OCI-M1 (cell line): Measurements from ENCODE around the gene EEF1A1.
"Not testable (repeated sequence)": the region's sequence is repeated elsewhere in the genome, so short reads cannot be mapped to it uniquely, and the experiment has no call there.

Experiments used
- DNase-seq: peaks from one replicate; lab custom pipeline; 2025; lab: John Stamatoyannopoulos, UW

Gene EEF1A1

DNA sequence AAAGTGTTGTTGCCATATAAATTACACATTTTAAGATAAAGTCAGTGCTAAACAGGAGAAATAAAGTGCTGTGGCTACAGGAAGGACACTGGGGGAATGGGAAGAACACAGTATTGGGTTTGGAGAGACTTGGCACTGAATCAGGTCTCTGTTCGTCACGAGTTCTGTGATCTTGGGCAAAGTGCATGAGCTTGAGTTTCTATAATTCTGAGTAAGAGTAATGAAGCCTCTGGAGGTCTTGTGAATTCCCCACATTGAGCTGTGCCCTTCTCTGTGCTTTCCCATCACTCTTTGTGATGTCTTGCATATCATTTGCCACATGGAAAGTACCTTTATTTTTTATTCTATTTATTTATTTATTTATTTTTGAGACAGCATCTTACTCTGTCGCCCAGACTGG is 16.8 kb upstream of the EEF1A1 start:
- DNase-seq: no peak

DNA sequence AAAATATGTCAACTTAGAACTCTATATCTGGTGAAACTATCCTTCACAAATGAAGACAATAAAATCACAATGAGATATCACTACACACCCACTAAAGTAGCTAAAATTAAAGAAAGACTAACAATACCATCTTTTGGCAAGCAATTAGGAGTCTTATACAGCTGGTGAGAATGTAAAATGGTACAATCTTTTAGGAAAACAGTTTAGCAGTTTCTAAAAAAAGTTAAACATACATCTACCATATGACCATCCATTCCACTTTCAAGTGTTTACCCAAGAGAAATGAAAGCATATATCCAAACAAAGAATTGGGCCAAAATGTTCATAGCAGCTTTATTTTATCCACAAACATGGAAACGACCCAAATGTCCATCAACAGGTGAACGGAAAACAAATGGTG is 13.8 kb upstream of the EEF1A1 start:
- no peak for DNase-seq

DNA sequence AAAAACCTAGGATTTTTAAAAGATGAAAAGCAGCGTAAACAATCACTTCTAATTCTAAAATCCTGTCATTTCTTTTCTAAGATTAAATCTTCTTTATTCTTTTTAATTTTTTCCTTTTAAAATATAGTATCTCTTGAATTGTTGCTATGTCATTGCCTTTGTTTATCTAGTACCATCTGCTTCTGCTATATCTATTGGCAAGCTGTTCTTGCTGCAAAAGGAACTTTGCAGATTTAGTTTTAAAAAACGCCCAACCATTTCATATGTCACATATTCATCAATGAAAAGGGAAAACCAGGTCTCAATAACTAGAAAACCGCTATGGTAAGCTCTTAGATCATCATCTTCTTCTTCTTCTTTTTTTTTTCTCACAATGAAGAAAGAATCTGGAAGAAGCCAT is 11.5 kb upstream of the EEF1A1 start:
- no peak for DNase-seq

DNA sequence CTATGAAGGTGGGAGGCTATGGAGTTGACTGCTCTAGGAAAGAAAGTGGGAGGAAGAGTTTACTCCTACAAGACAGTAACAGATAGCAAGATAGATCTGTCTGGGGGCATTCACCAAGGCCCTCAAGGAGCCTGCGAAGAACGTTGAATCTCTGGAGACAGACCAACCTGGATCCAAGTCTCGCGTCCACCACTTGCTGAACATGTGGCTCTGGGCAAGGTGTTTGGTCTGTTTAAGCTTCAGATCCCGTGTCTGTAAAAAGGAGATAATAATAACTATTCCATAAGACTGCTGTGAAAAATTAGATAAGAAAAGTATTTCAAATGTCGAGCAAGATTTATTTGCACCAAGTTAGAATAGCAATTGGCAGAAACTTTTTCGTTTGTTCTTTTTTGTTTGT is 8.1 kb upstream of the EEF1A1 start:
- peak; percentile 85 for DNase-seq

DNA sequence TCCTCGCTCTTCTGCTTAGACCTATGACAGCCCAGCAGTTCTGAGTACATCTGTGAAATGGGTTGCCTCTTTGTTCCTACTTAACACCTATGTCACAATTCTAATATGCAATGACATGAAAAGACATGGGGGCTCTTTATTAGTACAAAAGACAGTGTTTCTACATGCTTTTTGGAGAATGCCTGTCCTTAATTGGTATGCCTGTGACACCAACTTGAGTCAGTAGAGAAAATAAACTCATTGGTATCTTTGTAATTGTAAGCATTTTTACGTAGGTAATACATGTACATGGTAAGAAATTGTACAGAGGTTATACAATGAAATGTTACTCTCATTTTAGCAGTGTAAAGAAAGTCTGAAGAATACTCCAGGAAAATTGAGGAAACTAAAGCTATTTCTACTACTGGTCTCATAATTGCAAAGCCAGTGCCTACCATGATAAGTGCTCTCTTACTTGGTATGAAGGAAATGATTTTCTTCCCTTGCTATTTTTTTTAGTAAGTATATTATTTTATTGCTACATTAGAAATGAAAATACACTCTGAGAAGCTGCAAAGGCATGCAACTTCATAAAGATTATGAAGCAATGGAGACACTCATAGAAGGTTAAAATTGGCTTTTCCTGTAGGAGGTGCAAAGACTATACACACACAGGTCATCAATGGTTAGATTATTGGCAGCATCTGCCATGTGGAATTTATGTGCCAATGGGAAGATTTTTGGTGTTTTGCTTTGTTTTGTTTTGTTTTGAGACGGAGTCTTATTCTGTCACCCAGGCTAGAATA is 4.9 kb upstream of the EEF1A1 start:
- DNase-seq: no peak

DNA sequence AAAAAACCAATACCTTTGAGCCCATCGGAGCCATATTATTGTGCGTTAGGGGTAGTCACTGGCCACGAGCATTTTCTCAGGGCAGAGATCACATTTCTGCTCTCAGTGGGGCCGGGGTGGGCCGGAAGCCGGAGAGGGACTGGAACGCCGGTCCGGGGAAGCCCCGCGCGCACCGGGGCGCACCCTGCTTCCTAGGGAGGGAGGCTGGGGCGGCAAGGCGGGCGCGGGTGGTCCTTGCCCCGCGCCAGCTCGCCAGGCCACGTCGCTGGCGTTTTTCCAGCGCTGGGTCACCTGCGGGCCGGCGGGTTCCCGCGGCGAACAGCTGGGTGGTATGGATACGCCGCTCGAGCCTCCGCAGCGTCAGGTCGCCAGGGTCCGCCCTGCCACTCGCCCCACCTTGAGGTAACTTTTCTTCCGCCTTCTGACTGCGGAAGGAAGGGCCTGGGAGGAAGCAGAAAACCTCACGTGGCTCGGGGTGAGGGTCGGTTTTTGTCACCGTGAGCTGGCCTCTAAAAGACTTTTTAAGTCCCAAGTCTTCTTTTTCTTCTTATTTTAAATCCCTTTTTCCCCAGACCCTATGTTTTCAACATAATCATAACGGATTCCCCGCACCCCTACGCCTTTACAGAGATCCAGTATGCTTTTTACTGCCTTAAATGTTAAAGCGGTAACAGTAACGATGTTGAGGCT is 2.7 kb upstream of the EEF1A1 start:
- DNase-seq: peak; percentile 93

DNA sequence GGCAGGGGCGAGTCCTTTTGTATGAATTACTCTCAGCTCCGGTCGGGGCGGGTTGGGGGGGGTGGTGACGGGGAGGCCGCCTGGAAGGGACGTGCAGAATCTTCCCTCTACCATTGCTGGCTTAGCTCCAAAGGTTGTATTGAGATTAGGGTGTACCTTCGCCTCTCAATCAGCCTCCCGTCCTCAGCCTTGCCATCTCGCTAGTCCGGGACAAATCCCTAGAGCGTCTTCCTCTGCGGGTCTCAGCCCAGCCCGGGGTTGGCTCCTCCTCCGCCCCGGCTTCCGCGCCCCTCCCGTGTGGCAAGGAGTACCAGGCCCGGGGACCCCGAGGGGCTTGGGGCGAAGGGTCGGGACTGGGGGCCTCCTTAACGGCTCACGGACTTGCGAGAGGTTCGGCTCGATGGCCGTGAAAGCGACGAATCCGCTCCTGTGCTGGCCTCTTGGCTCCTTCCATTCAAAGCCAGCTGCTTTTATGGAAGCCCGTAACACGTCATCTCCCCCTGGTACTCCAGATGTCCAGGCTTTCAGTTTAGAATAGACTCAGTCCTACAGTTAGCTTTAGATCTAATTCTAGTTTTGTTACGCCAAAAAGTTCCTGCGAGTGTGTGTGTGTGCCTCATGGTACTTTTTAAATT is 636 bp upstream of the EEF1A1 start:
- DNase-seq: peak; percentile 94

DNA sequence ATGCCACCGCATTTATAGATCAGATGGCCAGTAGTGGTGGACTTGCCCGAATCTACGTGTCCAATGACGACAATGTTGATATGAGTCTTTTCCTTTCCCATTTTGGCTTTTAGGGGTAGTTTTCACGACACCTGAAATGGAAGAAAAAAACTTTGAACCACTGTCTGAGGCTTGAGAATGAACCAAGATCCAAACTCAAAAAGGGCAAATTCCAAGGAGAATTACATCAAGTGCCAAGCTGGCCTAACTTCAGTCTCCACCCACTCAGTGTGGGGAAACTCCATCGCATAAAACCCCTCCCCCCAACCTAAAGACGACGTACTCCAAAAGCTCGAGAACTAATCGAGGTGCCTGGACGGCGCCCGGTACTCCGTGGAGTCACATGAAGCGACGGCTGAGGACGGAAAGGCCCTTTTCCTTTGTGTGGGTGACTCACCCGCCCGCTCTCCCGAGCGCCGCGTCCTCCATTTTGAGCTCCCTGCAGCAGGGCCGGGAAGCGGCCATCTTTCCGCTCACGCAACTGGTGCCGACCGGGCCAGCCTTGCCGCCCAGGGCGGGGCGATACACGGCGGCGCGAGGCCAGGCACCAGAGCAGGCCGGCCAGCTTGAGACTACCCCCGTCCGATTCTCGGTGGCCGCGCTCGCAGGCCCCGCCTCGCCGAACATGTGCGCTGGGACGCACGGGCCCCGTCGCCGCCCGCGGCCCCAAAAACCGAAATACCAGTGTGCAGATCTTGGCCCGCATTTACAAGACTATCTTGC is 725 bp downstream of the EEF1A1 start:
- peak; percentile 69 for DNase-seq

DNA sequence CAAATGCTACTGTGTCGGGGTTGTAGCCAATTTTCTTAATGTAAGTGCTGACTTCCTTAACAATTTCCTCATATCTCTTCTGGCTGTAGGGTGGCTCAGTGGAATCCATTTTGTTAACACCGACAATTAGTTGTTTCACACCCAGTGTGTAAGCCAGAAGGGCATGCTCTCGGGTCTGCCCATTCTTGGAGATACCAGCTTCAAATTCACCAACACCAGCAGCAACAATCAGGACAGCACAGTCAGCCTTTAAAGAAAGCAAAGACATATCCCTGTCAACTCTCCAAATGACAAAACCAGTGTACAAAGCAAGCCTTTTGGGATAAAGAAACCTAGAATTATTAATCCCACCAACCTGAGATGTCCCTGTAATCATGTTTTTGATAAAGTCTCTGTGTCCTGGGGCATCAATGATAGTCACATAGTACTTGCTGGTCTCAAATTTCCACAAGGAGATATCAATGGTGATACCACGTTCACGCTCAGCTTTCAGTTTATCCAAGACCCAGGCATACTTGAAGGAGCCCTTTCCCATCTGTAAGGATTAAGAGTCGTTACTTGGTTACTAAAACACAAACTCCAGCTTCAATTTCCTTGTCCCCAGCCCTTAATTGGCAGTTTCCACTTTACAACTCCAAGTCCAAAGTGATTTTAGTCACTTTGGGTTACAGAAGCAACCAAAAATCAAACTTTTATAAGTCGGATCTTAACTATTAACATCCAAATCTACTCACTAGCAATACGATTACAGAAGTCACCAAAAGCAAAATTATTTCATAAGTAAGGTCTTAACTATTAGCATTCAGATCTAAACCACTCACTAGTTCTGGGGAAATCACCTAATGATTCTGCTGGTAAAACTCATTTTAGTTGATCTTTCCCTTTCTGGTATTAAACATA is 1.6 kb downstream of the EEF1A1 start:
- not testable (repeated sequence) for DNase-seq

DNA sequence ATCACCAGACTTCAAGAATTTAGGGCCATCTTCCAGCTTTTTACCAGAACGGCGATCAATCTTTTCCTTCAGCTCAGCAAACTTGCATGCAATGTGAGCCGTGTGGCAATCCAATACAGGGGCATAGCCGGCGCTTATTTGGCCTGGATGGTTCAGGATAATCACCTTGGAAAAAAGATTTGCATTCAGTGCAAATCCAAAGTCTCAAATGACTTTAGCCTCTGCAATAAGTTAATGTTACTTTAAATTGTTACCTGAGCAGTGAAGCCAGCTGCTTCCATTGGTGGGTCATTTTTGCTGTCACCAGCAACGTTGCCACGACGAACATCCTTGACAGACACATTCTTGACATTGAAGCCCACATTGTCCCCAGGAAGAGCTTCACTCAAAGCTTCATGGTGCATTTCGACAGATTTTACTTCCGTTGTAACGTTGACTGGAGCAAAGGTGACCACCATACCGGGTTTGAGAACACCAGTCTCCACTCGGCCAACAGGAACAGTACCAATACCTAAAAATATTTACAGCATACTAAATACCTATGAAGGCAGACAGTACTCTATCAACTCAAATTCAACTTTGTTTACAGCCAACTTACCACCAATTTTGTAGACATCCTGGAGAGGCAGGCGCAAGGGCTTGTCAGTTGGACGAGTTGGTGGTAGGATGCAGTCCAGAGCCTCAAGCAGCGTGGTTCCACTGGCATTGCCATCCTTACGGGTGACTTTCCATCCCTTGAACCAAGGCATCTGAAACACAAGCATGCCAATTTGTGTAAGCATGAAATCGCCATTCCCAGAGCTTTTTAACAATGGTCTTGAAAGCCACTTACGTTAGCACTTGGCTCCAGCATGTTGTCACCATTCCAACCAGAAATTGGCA is 2.5 kb downstream of the EEF1A1 start:
- DNase-seq: not testable (repeated sequence)

DNA sequence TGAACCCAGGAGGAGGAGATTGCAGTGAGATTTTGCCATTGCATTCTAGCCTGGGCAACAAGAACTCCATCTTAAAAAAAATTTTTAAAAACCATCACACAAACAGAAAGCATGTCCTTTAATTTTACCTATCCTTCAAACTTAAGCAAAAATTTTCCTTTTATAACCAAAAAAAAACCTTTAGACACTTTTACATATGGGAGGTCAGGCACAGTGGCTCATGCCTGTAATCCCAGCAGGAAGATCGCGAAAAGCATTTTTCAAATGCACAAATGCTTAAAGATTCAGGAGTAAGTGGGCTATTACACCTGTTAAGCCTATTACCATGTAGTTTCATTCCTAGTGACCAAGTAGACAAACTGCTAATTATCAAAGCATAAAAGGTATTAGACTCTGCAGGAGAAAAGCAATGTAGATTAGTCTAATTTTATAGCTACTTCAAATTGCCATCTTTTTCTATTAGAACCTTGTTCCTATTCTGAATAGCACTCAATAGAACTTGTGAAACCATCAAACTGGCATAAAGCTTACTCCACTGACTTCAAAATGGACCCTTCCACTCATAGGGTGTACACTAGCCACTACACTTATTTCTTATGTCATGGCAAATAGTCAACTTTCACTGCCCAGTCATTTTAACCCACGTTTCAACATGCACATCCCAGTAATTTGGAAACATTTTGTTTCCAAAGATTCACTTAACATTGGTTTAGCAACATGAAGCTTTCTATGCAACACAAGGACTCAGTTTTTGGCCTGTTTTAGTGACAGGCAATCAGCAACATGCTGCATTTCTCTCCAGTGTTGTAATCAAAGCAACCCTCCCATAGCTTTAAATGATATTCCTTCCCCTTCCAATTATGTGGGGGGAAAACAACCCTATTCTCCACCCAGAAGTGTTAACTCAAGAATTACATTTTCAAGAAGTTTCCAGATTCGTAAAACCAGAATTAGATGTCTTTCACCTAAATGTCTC is 4.0 kb downstream of the EEF1A1 start:
- DNase-seq: peak; percentile 64

DNA sequence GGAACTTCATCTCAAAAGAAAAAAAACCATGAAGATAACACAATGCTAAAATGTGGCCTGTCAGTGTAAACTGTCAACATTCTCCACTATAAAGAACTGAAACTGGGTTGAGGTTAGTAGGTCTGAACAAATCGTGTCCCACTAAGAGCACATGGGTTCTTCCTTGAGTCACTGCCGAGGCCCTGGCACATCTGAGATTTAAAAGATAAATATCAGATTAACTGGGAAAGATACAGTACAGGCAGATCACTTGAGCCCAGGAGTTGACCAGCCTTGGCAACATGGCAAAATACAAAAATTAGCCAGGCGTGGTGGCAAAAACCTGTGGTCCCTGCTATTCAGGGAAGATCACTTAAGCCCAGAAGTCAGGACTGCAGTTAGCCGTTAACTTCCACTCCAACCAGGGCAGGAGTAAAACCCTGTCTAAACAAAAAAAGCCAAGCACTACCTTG is 5.6 kb downstream of the EEF1A1 start:
- DNase-seq: no peak

DNA sequence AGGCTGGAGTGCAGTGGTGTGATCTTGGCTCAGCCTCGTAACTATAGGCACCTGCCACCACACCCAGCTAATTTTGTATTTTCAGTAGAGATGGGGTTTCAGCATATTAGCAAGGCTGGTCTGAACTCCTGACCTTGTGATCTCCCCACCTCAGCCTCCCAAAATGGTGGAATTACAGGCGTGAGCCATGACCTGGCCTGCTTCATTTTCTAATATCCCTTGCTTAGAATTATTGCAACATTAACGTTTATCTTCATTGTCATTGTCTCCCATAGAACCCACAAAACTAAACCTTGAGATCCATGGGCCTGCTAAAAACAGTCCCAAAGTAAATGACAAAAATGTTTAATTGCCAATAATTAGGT is 6.1 kb downstream of the EEF1A1 start:
- peak; percentile 57 for DNase-seq

DNA sequence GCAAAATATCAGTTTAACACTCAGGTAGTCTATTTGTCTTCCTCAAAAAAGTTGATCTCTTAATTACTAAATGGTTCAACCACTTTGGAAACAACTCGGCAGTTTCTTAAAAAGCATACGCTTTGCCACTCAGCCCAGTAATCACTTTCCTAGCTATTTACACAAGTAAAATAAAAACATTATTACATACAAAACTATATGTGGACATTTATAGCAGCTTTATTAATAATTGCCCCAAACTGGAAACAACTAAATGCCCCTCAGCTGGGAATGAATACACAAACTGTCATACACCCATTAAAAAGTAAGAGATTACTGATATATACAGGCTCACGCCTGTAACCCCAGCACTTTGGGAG is 7.4 kb downstream of the EEF1A1 start:
- DNase-seq: no peak

DNA sequence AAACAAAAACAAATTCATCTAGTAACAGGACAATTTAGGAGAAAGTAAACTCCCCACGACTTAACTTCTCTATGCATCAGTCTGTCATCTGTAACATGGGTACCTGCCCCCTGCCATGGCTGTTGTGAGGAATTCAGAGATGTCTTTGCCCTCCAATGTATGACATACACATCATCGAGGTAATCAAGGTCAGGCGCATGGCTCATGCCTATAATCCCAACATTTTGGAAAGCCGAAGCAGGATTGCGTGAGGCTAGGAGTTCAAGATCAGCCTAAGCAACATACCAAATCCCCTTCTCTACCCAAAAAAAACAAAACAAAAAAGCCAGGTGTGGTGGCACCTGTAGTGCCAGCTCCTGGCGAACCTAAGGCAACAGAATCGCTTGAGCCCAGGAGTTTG is 9.0 kb downstream of the EEF1A1 start:
- DNase-seq: no peak

DNA sequence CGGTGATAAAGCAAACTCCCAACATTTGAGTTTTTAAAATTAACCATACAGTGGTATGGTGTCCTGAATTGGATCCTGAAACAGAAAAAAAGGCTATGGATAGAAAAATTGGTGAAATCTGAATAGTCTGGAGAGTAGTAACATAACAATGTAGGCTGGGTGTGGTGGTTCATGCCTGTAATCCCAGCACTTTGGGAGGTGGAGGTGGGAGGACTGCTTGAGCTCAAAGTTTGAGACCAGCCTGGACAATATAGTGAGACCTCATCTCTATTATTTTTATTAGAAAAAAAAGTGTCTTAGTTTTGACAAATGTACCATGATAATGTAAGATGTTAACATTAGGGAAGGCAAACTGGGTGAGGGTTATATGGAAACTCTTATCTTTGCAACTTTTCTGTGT is 11.0 kb downstream of the EEF1A1 start:
- DNase-seq: no peak

DNA sequence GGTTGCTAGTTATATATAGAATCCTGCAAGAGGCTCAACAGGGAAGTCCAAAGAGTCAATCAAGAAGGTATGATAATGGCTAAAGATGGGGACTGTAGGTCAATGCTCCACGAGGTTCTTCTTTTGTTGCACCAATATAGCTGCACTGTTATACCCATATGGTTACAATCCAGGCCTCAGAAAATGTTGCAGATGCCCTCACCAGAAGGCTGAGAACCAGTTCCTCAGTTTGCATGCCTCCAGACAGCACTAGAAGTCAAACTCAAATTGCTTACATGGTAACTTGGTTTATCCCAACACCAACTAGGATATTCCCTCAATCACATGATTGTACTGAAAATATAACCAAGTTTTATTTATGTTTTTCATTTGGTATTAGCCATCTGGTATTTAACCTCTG is 12.1 kb downstream of the EEF1A1 start:
- DNase-seq: peak; percentile 27

DNA sequence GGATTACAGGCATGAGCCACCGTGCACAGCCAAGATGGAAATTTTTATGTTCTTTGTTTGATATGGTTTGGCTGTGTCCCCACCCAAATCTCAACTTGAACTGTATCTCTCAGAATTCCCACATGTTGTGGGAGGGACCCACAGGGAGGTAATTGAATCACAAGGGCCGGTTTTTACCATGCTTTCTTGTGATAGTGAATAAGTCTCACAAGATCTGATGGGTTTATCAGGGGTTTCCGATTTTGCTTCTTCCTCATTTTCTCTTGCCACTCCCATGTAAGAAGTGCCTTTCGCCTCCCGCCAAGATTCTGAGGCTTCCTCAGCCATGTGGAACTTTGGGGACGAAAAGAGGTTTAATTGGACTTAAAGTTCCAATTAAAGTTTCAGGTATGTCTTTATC is 14.6 kb downstream of the EEF1A1 start:
- DNase-seq: peak; percentile 62

DNA sequence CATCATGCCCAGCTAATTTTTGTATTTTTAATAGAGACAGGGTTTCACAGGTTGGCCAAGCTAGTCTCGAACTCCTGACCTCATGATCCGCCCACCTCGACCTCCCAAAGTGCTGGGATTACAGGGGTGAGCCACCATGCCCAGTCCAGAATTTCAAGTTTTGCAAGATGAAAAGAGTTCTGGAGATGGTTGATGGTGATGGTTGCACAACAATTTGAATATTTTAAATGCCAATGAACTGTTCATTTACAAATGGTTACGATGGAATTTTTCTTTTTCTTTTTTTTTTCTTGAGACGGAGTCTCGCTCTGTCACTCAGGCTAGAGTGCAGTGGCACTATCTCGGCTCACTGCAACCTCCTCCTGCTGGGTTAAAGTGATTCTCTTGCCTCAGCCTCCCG is 15.1 kb downstream of the EEF1A1 start:
- DNase-seq: not testable (repeated sequence)
